ENCODE data around the gene ZNF277. TPM values are rescaled to one million over a fixed set of nuclear protein-coding genes. Genes with fewer than 3 reads are reported as not detected.

The ZNF277 gene
- total and polyA plus RNA-seq, 10 of the 15 experiments (the other 5 are each of a cell fraction or from before 2014, with no cell fraction given): 10.6 to 33.9 (median 22.0) TPM

GRCh38 chr7:112223310-112223709 lies 16.8 kb downstream of the ZNF277 start:
- no peak overlapping the region for H3K27ac ChIP-seq (ENCODE audit: control insufficient read depth, insufficient read depth)
- no peak overlapping the region for H3K4me2 ChIP-seq (ENCODE audit: control insufficient read depth, insufficient read depth)
- CTCF ChIA-PET: interaction anchor here (0.9 kb wide), 1 partner anchor 9 kb away, joined by 4 read pairs; no protein-coding TSS in a partner anchor
- intact Hi-C loops (cut with micrococcal nuclease; ENCODE audit: unreplicated experiment) (no loop called here), in situ Hi-C loops (cut with MboI) (no loop called here)
- RAD21 ChIA-PET (ENCODE audit: unreplicated experiment): no interaction called here
- H3K79me2 ChIP-seq (ENCODE audit: control insufficient read depth, insufficient read depth, low read length): no peaks in the 10 kb centered on the region; the same call in 1 of the 2 replicates
- SMC1A ChIA-PET (ENCODE audit: uncharacterized antibody, unreplicated experiment): no interaction called here
- no peaks in the 10 kb centered on the region for H3K4me1 ChIP-seq (ENCODE audit: control insufficient read depth, insufficient read depth, low read length)
- no peak overlapping the region for H2AFZ ChIP-seq (ENCODE audit: control insufficient read depth, low read depth, low read length)
- H3K36me3 ChIP-seq (ENCODE audit: control insufficient read depth in 2 of 2, insufficient read depth in 2 of 2, low read length in 1 of 2): no peaks in the 10 kb centered on the region
- no peak overlapping the region for H3K9ac ChIP-seq (ENCODE audit: control insufficient read depth, insufficient read depth, low read length)
- BruUV-seq (replicated peaks): no TSS peak
- no peak for FAIRE-seq
- DNase-seq (ENCODE audit: low read depth, low spot score): no peak
- WGBS (ENCODE audit: insufficient coverage, insufficient replicate concordance, low lambda C conversion rate, missing lambda C conversion rate): 83% methylated on average over 3 of the region's 3 CpGs
- no peak for ATAC-seq
- peaks cover 1% of the 10 kb centered on the region; the same call in 1 of the 3 replicates for H3K9me3 ChIP-seq (replicated peaks; ENCODE audit: control insufficient read depth, insufficient read depth, low read length)
- H3K27me3 ChIP-seq (replicated peaks in 1 of 2; ENCODE audit: control insufficient read depth in 2 of 2, insufficient read depth in 2 of 2, low read length in 1 of 2): no peaks in the 10 kb centered on the region
- no peak overlapping the region for H3K4me3 ChIP-seq
- H4K20me1 ChIP-seq (ENCODE audit: control insufficient read depth, insufficient read depth): no peaks in the 10 kb centered on the region
- POLR2A ChIA-PET: no interaction called here
- TF ChIP-seq NBN (IDR thresholded peaks at IDR 0.05): no peak
- TF ChIP-seq CHD2 (IDR thresholded peaks at IDR 0.05; ENCODE audit: borderline replicate concordance, low read depth, low read length): no peak
- TF ChIP-seq ZBTB33 (IDR thresholded peaks at IDR 0.05): no peak
- no peak for TF ChIP-seq USF2 (IDR thresholded peaks at IDR 0.05; ENCODE audit: borderline replicate concordance, low read depth, low read length)
- no peak for TF ChIP-seq RCOR1 (conservative IDR thresholded peaks at IDR 0.05; ENCODE audit: low read depth, low read length)
- no peak for TF ChIP-seq HSF1 (IDR thresholded peaks at IDR 0.05; ENCODE audit: low read depth, low read length)
- no peak for TF ChIP-seq TAF1 (IDR thresholded peaks at IDR 0.05; ENCODE audit: borderline replicate concordance, low read depth, low read length)
- no peak for TF ChIP-seq NR2C2 (IDR thresholded peaks at IDR 0.05; ENCODE audit: borderline replicate concordance, control insufficient read depth, insufficient read length, low read depth)
- TF ChIP-seq RAD51 (IDR thresholded peaks at IDR 0.05): no peak
- no peak for TF ChIP-seq SIN3A (IDR thresholded peaks at IDR 0.05; ENCODE audit: low read depth, low read length)
- TF ChIP-seq IRF4 (IDR thresholded peaks at IDR 0.05; ENCODE audit: low read depth, low read length): no peak
- TF ChIP-seq SPI1 (IDR thresholded peaks at IDR 0.05; ENCODE audit: borderline replicate concordance, insufficient read depth, low read depth, low read length): no peak
- TF ChIP-seq MTA3 (IDR thresholded peaks at IDR 0.05; ENCODE audit: borderline replicate concordance, low read length): no peak
- no peak for TF ChIP-seq NKRF (conservative IDR thresholded peaks at IDR 0.05)
- no peak for TF ChIP-seq NRF1 (conservative IDR thresholded peaks at IDR 0.05; ENCODE audit: low read depth, low read length)
- TF ChIP-seq BMI1 (IDR thresholded peaks at IDR 0.05; ENCODE audit: borderline replicate concordance): no peak
- TF ChIP-seq SIX5 (IDR thresholded peaks at IDR 0.05; ENCODE audit: low read depth, low read length, severe bottlenecking): no peak
- TF ChIP-seq IRF5 (IDR thresholded peaks at IDR 0.05; ENCODE audit: borderline replicate concordance): no peak
- TF ChIP-seq YBX1 (IDR thresholded peaks at IDR 0.05): no peak
